HepG2 (cell line): ENCODE data around the gene AHRR.

Experiments
- FOXK1 ChIP-seq: sonication (generic); formaldehyde crosslinking; IDR thresholded peaks from 2 replicates; pipeline ENCODE4 v1.4.0; 2020; ENCODE audit warnings: low read depth, missing genetic modification reagents, borderline replicate concordance
- SALL2 ChIP-seq: sonication (generic); formaldehyde crosslinking; IDR thresholded peaks from 2 replicates; pipeline ENCODE4 v1.8.1; 2023; ENCODE audit warnings: mild to moderate bottlenecking, missing genetic modification reagents, inconsistent platforms
- ZNF660 ChIP-seq: sonication (generic); formaldehyde crosslinking; IDR thresholded peaks from 2 replicates; pipeline ENCODE4 v1.5.1; 2020; ENCODE audit warnings: mild to moderate bottlenecking, low read depth, missing genetic modification reagents, borderline replicate concordance
- ZNF747 ChIP-seq: sonication (generic); formaldehyde crosslinking; IDR thresholded peaks from 2 replicates; pipeline ENCODE4 v1.8.1; 2023; ENCODE audit warnings: missing genetic modification reagents, mild to moderate bottlenecking, borderline replicate concordance
- TF ChIP-seq, protein P1 (sequence below): sonication (generic); formaldehyde crosslinking; IDR thresholded peaks from 2 replicates; pipeline ENCODE4 v1.5.0; 2020; ENCODE audit warnings: mild to moderate bottlenecking, missing genetic modification reagents, moderate library complexity

- TF ChIP-seq ZNF747 (CRISPR knock-in tag) (no peak), SALL2 (CRISPR knock-in tag) (no peak), ZNF660 (CRISPR knock-in tag) (no peak), FOXK1 (CRISPR knock-in tag) (no peak)
- TF ChIP-seq, protein P1, sequence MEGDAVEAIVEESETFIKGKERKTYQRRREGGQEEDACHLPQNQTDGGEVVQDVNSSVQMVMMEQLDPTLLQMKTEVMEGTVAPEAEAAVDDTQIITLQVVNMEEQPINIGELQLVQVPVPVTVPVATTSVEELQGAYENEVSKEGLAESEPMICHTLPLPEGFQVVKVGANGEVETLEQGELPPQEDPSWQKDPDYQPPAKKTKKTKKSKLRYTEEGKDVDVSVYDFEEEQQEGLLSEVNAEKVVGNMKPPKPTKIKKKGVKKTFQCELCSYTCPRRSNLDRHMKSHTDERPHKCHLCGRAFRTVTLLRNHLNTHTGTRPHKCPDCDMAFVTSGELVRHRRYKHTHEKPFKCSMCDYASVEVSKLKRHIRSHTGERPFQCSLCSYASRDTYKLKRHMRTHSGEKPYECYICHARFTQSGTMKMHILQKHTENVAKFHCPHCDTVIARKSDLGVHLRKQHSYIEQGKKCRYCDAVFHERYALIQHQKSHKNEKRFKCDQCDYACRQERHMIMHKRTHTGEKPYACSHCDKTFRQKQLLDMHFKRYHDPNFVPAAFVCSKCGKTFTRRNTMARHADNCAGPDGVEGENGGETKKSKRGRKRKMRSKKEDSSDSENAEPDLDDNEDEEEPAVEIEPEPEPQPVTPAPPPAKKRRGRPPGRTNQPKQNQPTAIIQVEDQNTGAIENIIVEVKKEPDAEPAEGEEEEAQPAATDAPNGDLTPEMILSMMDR (CRISPR knock-in tag): peak; percentile 55
Measured at GRCh38 chr5:337563-338130, 16.1 kb downstream of the AHRR start.
